HG02623 (cell line): Measurements from ENCODE around the gene SEC31A.

ENCODE experiments used
- ATAC-seq: cut with Tn5 transposase; IDR thresholded peaks from one replicate; pipeline ENCODE4 v1.9.1; 2021; ENCODE audit warnings: moderate library complexity; ENCODE audit not compliant: unreplicated experiment

The SEC31A gene

DNA sequence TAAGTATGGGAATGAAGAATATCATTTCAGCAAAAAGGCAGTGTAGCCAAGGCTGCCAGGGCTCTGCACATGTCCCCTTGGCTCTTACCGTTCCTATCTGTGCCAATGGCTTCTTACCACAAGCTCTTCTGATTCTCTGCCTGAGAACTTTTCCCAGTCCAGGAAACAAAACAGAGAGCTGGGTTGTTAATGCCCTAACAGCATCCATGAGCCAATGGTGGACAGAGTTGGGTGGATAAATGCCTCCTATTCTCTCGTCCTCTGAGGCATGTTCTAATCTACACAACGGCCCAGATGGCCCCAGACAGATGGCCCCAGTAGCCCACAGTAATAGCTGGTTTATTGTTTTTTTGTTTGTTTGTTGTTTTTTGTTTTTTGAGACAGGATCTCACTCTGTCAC lies 120.3 kb downstream of the SEC31A start:
- ATAC-seq = no peak
